ENCODE data around the gene C6orf89. TPM values are rescaled to one million over a fixed set of nuclear protein-coding genes. Genes with fewer than 3 reads are reported as not detected.

C6orf89 gene
- total RNA-seq, 4 donors from 2014 or later, result 58.2 to 89.6 (median 68.9) TPM

DNA sequence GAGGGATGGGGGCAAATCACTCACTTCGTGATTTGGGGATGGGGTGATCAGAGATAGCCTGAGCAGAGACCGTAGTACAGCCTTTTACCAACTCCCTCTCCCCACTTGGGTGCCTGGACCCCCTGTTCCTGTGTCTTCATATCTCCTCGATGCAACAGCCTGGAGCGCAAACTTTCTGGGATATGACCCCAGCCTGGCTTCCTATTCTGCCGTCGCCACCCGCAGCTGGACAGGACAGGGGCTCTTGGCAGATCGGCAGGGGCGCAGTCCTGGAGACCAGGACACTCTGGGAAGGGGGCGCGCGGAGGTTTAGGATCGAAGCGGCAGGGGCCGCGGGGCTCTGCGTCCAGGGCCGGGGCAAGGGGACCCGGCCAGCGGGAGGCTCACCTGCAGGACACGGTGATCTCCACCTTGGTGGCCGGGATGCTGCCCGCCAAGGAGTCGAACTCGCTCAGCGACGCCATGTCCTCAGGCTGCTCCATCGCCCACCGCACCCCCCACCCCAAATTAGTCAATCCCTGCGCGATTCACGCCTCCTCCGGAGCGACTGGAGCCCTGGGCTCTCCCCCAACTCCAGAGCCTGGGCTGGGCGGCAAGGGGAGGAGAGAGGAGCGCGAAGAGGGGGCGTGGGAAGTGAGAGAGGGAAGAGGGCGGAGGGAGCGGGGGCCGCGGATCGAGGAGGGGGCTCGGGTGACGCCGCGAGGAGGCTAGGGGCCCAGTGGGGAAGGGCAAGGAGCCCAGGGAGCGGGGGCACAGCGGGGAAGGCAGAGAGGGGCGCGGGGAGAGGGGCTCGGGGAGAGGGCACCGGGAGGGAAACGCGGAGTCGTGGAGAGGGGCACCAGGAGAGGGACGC is 46.6 kb upstream of the C6orf89 start, which contains the start of gene CPNE5:
Gene CPNE5 (minus strand): TSS at position 549 of the 853 bp plus-strand sequence. CDS start 67 bp downstream, at position 482.
- no peak for DNase-seq
- no peaks in the 10 kb centered on the region for H3K9me3 ChIP-seq
- TF ChIP-seq CTCF (IDR thresholded peaks at IDR 0.05), result no peak
- no peak for TF ChIP-seq POLR2A (IDR thresholded peaks at IDR 0.05)
- intact Hi-C loops (cut with DNase I), result no loop called here
- no peaks in the 10 kb centered on the region for H3K36me3 ChIP-seq
- peaks cover 9 to 21% of the 10 kb centered on the region in 2 donors for H3K4me1 ChIP-seq
- WGBS, 2 donors, result 15 to 17% methylated on average over 33 to 42 of the region's 57 CpGs
- H3K27me3 ChIP-seq, result no peaks in the 10 kb centered on the region
- peak within 1 kb of the TSS; percentile 2 to 36 (median 22) for H3K4me3 ChIP-seq (replicated peaks in 1 of 3)
- H3K27ac ChIP-seq, result no peak within 1 kb of the TSS

GRCh38 chr6:36839749-36840431 is 45.9 kb upstream of the C6orf89 start:
- Histone ChIP-seq H3K4me1 (peaks cover 9 to 17% of the 10 kb centered on the region in 2 donors), H3K9me3 (no peaks in the 10 kb centered on the region), H3K27ac (no peak overlapping the region), H3K4me3 (replicated peaks in 1 of 3) (peak overlapping the region; percentile 2 to 36 (median 22)), H3K36me3 (no peaks in the 10 kb centered on the region), H3K27me3 (no peaks in the 10 kb centered on the region)
- DNase-seq, result peak; percentile 34 to 35
- intact Hi-C loops (cut with DNase I), result no loop called here
- TF ChIP-seq POLR2A (IDR thresholded peaks at IDR 0.05) (no peak), CTCF (IDR thresholded peaks at IDR 0.05) (peak in 2 of 6 experiments; percentile 15 to 29)
- WGBS, 2 donors, result 0 to 6% methylated on average over 9 to 11 of the region's 70 CpGs

DNA sequence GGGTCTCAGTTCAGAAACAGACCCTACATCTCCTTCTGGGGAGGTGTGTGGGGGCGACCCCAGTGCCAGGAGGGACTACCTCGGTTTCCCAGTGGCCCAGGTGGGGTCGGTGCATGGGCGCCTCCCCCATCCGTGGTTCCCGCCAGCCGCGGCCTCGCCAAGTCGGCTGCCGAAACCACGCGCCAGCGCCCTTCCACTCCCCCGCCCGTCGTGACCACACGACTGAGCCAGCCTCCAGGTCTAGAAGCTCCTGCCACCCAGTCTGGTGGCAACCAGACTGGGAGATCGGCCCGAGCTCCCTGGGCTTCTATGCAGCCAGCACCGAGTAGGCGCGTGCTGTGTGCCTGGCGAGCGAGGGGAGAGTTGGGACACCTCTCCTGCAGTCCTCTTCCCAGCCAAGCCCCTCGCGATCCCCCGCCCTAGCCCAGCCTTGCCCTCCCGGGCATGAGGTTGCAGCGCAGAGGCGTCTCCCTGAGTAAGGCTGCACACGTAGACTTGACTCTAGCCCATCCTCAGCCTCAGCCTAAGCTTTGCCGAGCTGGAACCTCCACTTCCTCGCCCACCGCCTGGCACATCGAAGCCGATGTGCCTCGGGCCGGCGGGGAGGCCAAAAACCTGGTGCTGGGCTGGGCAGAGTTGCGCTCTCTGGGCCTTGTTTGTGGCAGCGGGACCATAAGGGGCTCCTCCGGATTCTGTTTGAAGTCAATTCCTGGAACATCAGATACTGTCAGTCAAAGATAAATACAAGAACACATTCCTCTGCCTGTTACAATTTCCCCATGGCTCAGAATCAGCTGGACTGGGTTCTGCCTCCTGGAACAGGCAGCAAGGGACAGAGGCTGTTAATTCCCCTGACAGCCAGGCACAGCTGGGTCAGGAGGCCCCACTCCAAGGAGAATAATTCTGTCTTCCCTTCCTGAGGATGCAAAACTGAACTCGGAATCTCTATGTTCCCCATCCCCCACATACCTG is 45.0 kb upstream of the C6orf89 start:
- Histone ChIP-seq H3K36me3 (no peaks in the 10 kb centered on the region), H3K27ac (no peak overlapping the region), H3K27me3 (no peaks in the 10 kb centered on the region), H3K4me1 (peaks cover 9 to 17% of the 10 kb centered on the region in 2 donors), H3K4me3 (replicated peaks in 1 of 3) (peak overlapping the region in 2 of 3 donors; percentile 2 to 36), H3K9me3 (no peaks in the 10 kb centered on the region)
- peak; percentile 27 to 45 for DNase-seq
- TF ChIP-seq CTCF (IDR thresholded peaks at IDR 0.05) (no peak), POLR2A (IDR thresholded peaks at IDR 0.05) (no peak)
- intact Hi-C loops (cut with DNase I), result no loop called here
- 29 to 36% methylated on average over 15 to 17 of the region's 44 CpGs for WGBS, 2 donors

DNA sequence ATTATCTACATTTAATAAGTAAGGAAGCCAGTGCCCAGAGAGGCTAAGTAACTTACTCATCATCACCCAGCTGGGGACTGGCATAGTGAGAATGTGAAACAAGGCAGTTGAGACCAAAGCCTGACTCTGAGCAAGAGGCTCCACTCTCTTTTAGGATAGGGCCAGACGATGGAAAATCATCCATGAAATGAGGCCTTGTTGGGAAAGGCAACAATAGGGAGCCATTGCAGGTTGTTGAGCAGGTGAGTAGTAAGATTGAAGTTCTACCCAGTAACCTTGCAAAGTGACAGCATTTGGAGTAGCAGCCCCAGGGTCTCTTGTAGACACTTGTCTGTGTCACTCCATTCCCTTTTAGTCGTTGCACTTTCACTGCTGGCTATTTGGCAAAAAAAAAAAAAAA is 44.0 kb upstream of the C6orf89 start:
- H3K36me3 ChIP-seq, result no peaks in the 10 kb centered on the region
- H3K4me1 ChIP-seq, result peaks cover 9 to 17% of the 10 kb centered on the region in 2 donors
- 91 to 94% methylated on average over 2 of the region's 2 CpGs for WGBS, 2 donors
- H3K27me3 ChIP-seq, result no peaks in the 10 kb centered on the region
- DNase-seq, result no peak
- H3K27ac ChIP-seq, result no peak overlapping the region
- no peak for TF ChIP-seq CTCF (IDR thresholded peaks at IDR 0.05)
- no peak overlapping the region for H3K4me3 ChIP-seq (replicated peaks in 1 of 3)
- intact Hi-C loops (cut with DNase I), result no loop called here
- H3K9me3 ChIP-seq, result no peaks in the 10 kb centered on the region

Data from thyroid gland (tissue), 4 donors.